KOPT-K1 (cell line): ENCODE data around the gene ZNF106.

Experiments
- H3K27ac ChIP-seq: fragments of 200-600 bp; sonication (generic); 2 replicates; pipeline ENCODE4 v1.5.1; 2016; ENCODE audit warnings: antibody characterized with exemption, mild to moderate bottlenecking, low read depth, low read length; ENCODE audit not compliant: poor library complexity, severe bottlenecking
- H3K36me3 ChIP-seq: fragments of 200-600 bp; sonication (generic); 2 replicates; pipeline ENCODE4 v1.5.1; 2017; ENCODE audit warnings: antibody characterized with exemption, mild to moderate bottlenecking, low read length, moderate library complexity; ENCODE audit not compliant: insufficient read depth
- H3K9me3 ChIP-seq: fragments of 200-600 bp; sonication (generic); 2 replicates; pipeline ENCODE4 v1.5.1; 2017; ENCODE audit warnings: antibody characterized with exemption, low read length, mild to moderate bottlenecking; ENCODE audit not compliant: insufficient read depth, poor library complexity, severe bottlenecking

The ZNF106 gene

GRCh38 chr15:42404461-42405235, 86.3 kb downstream of the ZNF106 start:
- Histone ChIP-seq H3K36me3 (no peaks in the 10 kb centered on the region), H3K27ac (no peak overlapping the region), H3K9me3 (no peaks in the 10 kb centered on the region)

GRCh38 chr15:42403389-42403788, 87.6 kb downstream of the ZNF106 start:
- no peak overlapping the region for H3K27ac ChIP-seq
- H3K36me3 ChIP-seq: no peaks in the 10 kb centered on the region
- H3K9me3 ChIP-seq: no peaks in the 10 kb centered on the region

- Histone ChIP-seq H3K27ac (peak overlapping the region; percentile 68), H3K9me3 (no peaks in the 10 kb centered on the region)
These were observed 88.3 kb downstream of the ZNF106 start for GRCh38 chr15:42402455-42403205.

GRCh38 chr15:42401544-42402454, 89.1 kb downstream of the ZNF106 start:
- Histone ChIP-seq H3K36me3 (no peaks in the 10 kb centered on the region), H3K27ac (peak overlapping the region; percentile 68), H3K9me3 (no peaks in the 10 kb centered on the region)

More at GRCh38 chr15:42402455-42403205, 88.3 kb downstream of the ZNF106 start:
- no peaks in the 10 kb centered on the region for H3K36me3 ChIP-seq

- Histone ChIP-seq H3K9me3 (no peaks in the 10 kb centered on the region), H3K36me3 (no peaks in the 10 kb centered on the region), H3K27ac (no peak overlapping the region)
These were observed 95.1 kb downstream of the ZNF106 start for GRCh38 chr15:42395838-42396237.

- Histone ChIP-seq H3K9me3 (no peaks in the 10 kb centered on the region), H3K27ac (no peak overlapping the region), H3K36me3 (no peaks in the 10 kb centered on the region)
These were observed 96.8 kb downstream of the ZNF106 start for GRCh38 chr15:42394106-42394505.

GRCh38 chr15:42392309-42393024, 98.5 kb downstream of the ZNF106 start:
- no peaks in the 10 kb centered on the region for H3K9me3 ChIP-seq
- H3K27ac ChIP-seq: no peak overlapping the region
- no peaks in the 10 kb centered on the region for H3K36me3 ChIP-seq

- Histone ChIP-seq H3K36me3 (no peaks in the 10 kb centered on the region), H3K9me3 (no peaks in the 10 kb centered on the region), H3K27ac (no peak overlapping the region)
These were observed 103.3 kb downstream of the ZNF106 start for GRCh38 chr15:42387603-42388002.

GRCh38 chr15:42385980-42386700, 104.8 kb downstream of the ZNF106 start:
- no peaks in the 10 kb centered on the region for H3K36me3 ChIP-seq
- no peaks in the 10 kb centered on the region for H3K9me3 ChIP-seq
- H3K27ac ChIP-seq: no peak overlapping the region

- Histone ChIP-seq H3K27ac (no peak overlapping the region), H3K9me3 (no peaks in the 10 kb centered on the region), H3K36me3 (no peaks in the 10 kb centered on the region)
These were observed 105.5 kb downstream of the ZNF106 start for GRCh38 chr15:42385206-42385979.

- Histone ChIP-seq H3K27ac (no peak overlapping the region), H3K9me3 (no peaks in the 10 kb centered on the region), H3K36me3 (no peaks in the 10 kb centered on the region)
These were observed 106.3 kb downstream of the ZNF106 start for GRCh38 chr15:42384597-42384996.

- H3K36me3 ChIP-seq: no peaks in the 10 kb centered on the region
- H3K9me3 ChIP-seq: peaks cover 9% of the 10 kb centered on the region
- H3K27ac ChIP-seq: no peak overlapping the region
These were observed 112.9 kb downstream of the ZNF106 start for GRCh38 chr15:42378011-42378410.

- Histone ChIP-seq H3K27ac (no peak overlapping the region), H3K36me3 (no peaks in the 10 kb centered on the region), H3K9me3 (peaks cover 9% of the 10 kb centered on the region)
These were observed 115.0 kb downstream of the ZNF106 start for GRCh38 chr15:42375941-42376340.
